T-helper 2 cell (primary cell): ENCODE data around the gene CNFN.

Experiments used
- DNase-seq, 5 experiments: peaks; one replicate each; pipeline versions ENCODE4 v3.0.0 to v3.0.0-alpha.2; 2012 to 2022
- total RNA-seq, 2 donors: gene quantifications; one replicate each; lab custom pipeline; 2026; lab: John Stamatoyannopoulos, UW

CNFN gene, protein sequence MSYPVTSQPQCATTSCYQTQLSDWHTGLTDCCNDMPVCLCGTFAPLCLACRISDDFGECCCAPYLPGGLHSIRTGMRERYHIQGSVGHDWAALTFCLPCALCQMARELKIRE
- total RNA-seq = 0 to 0.13 reads per million in 2 donors

DNA sequence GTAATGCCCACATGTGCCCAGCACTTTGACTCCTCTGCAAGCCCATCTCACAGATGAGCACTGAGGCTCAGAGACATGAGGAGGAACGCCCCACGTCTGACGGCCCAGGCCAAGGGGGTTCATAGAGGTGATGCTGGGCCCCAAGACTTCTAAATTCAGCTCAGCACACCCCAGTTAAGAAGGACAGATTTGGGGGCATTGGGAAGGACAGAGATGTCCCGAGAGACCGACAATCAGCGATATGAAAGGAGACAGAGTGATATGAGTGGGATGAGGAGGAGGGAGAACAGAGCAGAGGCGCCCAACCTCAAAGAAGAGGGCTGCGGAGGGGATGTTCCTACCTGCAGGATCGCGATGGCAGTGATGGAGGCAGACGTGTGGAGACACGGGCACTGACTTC lies at the start of gene CNFN:
CNFN (minus strand) TSS at position 399 of the 400 bp plus-strand sequence. CDS start 1,260 bp downstream, outside the sequence.
- DNase-seq = no peak

DNA sequence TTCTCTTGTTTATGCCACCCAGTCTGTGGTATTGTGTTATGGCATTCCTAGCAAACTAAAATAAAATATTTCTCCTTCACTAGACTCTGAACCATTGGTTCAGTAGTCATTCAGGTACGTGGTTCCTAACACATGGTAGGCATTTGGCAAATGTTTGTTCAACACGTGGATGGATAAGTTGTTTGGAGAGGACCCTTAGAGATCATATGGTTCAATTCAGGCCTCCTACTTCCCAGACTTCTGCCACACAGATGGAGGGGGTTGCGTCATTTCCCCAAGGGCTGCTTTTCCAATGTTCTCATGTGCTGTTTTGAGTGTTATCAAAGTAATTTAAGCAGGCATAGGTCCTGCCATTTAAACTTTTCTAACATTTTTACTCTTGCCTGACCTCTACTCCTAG lies 45.9 kb upstream of the CNFN start:
- DNase-seq = no peak

GRCh38 chr19:42435316-42435715 lies 45.2 kb upstream of the CNFN start:
- no peak for DNase-seq

- peak; percentile 27 to 65 (median 51) for DNase-seq
Observed at GRCh38 chr19:42433503-42434260, 43.6 kb upstream of the CNFN start.

DNA sequence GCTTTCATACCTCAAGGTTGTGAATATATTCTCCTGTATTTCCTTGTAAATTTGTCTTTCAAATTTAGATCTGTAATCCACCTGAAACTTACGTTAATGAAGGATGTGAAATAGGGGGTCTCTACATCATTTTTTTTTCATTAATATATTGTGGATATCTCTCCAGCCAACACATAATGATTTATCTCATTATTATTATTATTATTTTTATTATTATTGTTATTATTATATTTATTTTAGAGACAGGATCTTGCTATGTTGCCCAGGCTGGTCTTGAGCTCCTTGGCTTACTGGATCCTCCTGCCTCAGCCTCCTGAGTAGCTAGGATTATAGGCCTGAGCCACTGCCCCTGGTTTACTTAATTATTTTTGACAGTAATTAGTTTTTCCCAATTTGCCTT lies 41.4 kb upstream of the CNFN start:
- no peak for DNase-seq

DNA sequence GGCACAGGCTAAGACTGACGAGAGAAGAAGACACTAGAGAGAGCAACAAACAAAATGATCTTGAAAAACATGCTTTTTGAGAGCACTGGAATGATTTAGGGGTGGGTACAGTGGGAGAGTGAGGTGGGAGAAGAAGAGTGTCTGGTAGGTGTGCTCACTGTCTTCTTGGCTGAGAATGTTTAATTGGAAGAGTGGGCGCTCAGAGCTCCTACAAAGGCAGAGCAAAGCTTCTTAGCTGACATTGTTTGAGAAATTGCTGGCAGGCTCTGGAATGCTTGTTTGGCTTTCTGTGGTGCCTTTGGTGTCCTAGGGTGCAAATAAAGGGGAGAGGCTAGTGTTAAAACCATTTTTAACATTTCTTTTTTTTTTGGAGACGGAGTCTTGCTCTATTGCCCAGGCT lies 38.6 kb upstream of the CNFN start:
- no peak for DNase-seq

GRCh38 chr19:42427313-42427712 lies 37.2 kb upstream of the CNFN start, which contains the start of gene LIPE:
Gene LIPE (minus strand): TSS chr19:42427388. CDS start chr19:42427149, 239 bp downstream.
- DNase-seq = no peak

GRCh38 chr19:42426643-42427042 lies 36.5 kb upstream of the CNFN start:
- no peak for DNase-seq

- no peak for DNase-seq
Observed at GRCh38 chr19:42424712-42425131, 34.6 kb upstream of the CNFN start.

- no peak for DNase-seq
Observed at GRCh38 chr19:42424345-42424707, 34.2 kb upstream of the CNFN start.

DNA sequence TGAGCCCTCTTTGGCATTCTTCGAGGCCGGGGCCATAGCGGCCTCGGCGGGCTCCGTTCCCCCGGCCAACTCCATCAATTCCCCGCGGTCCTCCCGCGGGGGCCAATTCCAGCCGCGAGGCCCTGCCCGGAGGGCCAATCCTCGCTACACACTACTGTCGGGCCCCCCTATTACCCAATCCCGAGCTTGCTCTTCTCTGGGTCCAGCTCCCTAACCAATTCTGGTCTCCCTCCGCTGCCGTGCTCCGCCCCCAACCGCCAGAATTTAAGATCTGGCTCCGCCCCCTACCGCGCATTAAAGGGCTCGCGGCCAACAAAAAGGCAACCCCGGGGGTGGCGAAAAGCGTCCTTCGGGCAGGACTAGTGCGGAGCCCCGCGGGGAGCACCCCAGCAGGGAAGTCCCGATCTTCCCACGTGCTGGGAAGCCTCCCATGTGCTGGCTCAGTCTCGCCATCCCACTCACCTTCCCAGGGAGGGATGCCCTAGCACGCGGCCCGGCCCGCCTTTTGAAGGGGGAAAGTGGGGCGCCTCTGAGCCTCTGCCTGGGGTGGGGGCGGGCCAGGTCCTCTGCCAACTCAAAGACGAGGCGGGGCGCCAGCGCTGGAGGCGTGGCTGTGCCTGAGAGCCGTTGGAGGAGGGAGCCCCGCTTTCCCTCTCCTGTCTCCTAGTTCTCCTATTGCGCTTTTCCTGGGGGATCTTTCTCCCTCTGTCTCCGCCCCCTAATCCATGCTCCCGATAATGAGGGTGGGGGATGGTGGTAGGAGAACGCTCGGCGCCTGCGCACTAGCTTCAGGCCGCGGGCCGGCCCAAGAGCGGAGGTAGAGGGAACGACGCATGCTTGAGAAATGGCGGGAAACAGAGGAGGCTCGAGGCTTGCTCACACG lies 33.6 kb upstream of the CNFN start:
- DNase-seq = peak; percentile 79 to 95 (median 89)

DNA sequence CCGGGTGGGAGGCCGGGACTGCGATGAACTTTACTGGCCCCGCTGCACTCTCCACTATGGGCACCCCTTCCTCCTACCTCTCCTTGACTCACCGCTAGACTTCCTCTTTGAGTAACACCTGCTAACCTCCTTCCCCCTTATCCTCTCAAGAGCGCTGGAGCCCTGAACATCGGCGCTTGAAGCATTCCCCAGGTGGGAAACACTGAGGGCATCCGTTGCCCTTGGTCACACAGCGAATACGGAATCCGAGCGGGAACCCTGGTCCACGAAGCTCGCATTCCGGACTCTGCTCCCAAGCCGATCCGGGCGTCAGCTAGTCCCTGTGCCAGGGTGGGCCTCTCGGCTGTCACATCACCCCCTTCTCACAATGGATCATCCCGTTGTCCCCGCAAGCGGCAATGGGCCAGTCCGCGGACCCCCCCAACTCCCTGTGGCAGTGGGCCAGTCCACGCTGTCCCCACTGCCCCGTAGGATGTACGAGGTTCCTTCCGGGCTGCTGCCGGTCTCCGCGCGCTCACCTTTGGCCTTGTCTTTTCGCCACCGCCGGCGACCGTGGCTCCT lies 32.9 kb upstream of the CNFN start:
- peak in 3 of 5 experiments; percentile 27 to 62 (median 62) for DNase-seq

- peak in 1 of 5 experiments; percentile 16 for DNase-seq
Observed at GRCh38 chr19:42422092-42422900, 32.2 kb upstream of the CNFN start.

DNA sequence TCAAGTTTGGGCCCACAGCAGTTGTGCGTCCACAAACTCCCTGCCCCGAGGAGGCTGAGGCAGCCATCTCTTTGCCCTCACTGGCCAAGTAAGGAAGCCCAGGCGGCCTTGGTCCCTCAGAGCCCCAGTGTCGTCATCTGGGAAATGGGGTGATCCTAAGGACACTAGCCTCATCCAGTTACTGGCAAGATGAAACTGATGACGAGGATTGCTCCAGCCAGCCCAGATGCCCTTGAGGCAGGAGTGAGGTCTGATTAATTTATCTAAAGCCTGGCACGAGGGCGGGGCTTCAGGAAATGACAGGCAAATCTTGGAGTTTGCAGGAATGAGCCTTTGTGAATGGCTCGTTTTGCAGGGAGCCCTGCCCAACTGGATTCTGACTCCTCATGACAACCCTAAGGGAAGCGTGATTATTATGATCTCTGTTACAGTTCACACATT lies 31.5 kb upstream of the CNFN start:
- no peak for DNase-seq

DNA sequence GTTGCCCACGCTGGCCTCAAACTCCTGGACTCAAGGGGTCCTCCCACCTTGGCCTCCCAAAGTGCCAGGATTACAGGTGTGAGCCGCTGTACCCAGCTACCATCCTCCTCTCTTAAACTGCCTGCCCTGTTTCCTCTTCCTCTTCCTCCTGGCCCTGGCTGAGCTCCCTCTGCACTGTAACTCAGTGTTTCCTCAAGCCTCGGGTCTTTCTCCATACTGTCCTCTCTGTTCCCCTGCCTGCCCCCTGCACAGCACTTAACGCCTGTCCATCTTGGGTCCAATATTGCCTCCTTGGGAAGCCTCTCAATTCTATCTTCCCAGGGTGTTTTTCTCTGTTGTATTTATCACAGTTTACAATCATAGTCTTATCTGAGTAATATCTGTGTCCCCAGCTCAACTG lies 31.0 kb upstream of the CNFN start:
- DNase-seq = no peak

DNA sequence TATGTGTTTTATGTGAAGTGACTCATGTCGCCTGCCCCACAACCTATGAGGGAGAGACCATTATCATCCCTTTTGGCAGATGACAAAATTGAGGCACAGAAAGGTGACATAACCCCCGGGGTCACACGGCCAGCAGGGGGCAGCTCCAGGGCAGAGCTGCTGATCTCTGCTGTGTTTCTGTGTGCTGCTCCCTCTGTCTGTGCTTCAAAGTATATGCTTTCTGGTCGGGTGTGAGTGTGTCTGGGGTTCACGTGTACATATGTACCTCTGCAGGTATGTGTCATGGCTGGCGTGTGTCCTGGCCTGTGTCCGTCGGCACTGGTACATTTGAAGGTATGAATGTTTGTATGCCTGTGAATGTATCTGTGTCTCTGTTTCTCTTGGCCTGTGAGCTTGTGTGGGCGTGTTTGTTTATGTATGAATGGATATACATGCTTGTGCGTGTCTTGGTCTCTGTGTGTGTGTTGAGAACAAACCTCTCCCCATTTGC lies 30.0 kb upstream of the CNFN start:
- peak; percentile 55 to 87 (median 71) for DNase-seq

DNA sequence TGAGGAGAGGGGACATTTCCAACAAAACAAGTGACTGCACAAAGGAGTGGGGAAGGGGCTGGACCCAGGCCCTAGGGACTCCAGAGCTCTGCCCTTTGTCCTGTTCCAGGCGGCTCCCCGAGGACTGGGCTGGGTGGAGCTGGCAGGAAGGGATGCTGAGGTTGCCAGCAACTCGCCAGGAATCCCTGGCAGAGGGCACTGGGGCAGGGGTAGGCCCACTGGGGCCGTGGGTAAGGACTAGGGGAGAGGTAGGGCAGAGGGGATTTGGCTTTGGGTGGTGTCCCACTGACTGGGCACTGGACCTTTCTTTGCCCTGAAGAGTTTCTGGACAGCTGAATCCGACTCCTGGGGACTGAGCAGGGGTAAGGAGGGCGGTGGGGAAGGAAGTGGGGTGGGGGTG lies 29.2 kb upstream of the CNFN start:
- DNase-seq = no peak

- DNase-seq = no peak
Observed at GRCh38 chr19:42412661-42413076, 22.6 kb upstream of the CNFN start.

DNA sequence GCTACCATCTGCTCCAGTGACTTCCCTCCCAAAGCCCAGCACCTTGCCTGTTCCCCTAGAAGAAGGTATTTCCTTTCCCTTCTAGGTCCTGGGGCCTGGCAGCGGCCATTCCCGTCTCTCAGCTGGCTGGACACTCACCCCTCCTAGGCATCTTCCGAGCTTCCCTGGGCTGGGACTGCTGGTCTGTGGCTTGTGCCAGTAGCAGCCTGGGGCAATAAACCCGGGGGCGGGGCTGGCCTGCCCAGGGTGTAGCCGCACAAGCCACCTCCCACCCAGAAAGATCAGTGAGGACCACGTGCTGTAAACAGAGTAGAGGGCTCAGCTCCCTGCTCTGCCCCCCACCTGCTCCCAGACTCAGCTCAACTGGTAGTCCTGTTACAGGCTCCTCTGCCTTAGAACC lies 22.1 kb upstream of the CNFN start:
- DNase-seq = no peak

- no peak for DNase-seq
Observed at GRCh38 chr19:42411581-42412178, 21.6 kb upstream of the CNFN start.

DNA sequence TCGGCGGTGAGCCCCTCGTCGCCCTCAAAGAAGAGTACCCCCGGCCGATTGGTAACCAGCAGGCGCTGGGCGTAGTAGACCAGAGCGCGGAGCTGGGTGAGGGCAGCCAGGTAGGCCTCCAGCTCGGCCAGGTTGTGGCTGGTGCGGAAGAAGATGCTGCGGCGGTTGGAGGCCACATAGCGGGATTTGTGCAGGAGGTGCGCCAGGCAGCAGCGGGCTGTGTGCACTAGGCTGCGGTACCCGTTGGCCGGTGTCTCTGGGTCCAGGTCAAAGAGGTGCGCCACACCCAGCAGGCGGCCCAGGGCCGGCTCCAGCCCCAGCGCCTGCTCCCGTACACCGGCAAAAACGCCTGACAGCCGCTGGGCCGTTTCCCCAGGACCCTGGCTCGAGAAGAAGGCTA lies 20.3 kb upstream of the CNFN start:
- DNase-seq = no peak

DNA sequence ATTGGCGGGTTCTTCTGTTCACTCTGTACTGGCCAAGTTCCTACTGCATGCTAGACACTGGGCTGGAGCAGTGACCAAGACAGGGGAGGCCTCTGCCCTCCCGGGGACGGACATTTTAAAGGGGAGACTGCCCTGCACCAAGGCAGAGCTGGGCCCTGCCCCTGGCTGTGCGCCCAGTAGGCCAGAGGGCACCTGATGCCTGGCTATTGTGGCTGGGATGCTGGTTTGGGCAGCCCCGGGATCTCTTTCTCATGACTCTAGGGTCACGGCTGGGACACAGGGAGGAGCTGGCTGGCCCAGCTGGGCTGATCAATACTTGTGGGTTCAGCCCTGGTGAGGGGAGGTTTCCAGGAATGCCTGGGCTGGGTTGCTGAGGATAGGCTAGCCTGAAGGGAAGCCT lies 19.4 kb upstream of the CNFN start:
- DNase-seq = no peak
